GM19468 (cell line): Measurements from ENCODE around the gene CX3CR1.
A peak's percentile ranks its signal among the peaks of the same experiment; 100 is the strongest.

Experiments
- ATAC-seq: cut with Tn5 transposase; IDR thresholded peaks from one replicate; pipeline ENCODE4 v1.9.1; 2021; ENCODE audit warnings: mild to moderate bottlenecking, moderate library complexity, moderate number of reproducible peaks; ENCODE audit not compliant: unreplicated experiment; ENCODE audit errors: extremely low read depth

The CX3CR1 gene

GRCh38 chr3:39271363-39271914 lies 8.4 kb downstream of the CX3CR1 start:
- ATAC-seq: no peak

- no peak for ATAC-seq
Observed at GRCh38 chr3:39269528-39269927, 10.3 kb downstream of the CX3CR1 start.

- ATAC-seq: no peak
Observed at GRCh38 chr3:39268549-39268900, 11.3 kb downstream of the CX3CR1 start.

GRCh38 chr3:39267631-39268548 lies 11.9 kb downstream of the CX3CR1 start:
- ATAC-seq: no peak

- ATAC-seq: no peak
Observed at GRCh38 chr3:39264053-39264452, 15.8 kb downstream of the CX3CR1 start.

GRCh38 chr3:39263576-39263975 lies 16.3 kb downstream of the CX3CR1 start:
- no peak for ATAC-seq

- ATAC-seq: no peak
Observed at GRCh38 chr3:39262846-39263245, 17.0 kb downstream of the CX3CR1 start.

- no peak for ATAC-seq
Observed at GRCh38 chr3:39261726-39262125, 18.1 kb downstream of the CX3CR1 start.

- peak; percentile 67 for ATAC-seq
Observed at GRCh38 chr3:39260957-39261356, 18.9 kb downstream of the CX3CR1 start.

GRCh38 chr3:39260318-39260717 lies 19.5 kb downstream of the CX3CR1 start:
- no peak for ATAC-seq

GRCh38 chr3:39255503-39256325 lies 24.1 kb downstream of the CX3CR1 start:
- ATAC-seq: peak; percentile 96

- no peak for ATAC-seq
Observed at GRCh38 chr3:39254806-39255449, 24.9 kb downstream of the CX3CR1 start.

GRCh38 chr3:39251576-39251975 lies 28.3 kb downstream of the CX3CR1 start:
- ATAC-seq: no peak

- ATAC-seq: no peak
Observed at GRCh38 chr3:39250116-39250747, 29.6 kb downstream of the CX3CR1 start.

- ATAC-seq: no peak
Observed at GRCh38 chr3:39249453-39250115, 30.3 kb downstream of the CX3CR1 start.

- ATAC-seq: no peak
Observed at GRCh38 chr3:39241561-39241960, 38.3 kb downstream of the CX3CR1 start.

GRCh38 chr3:39237027-39237426 lies 42.8 kb downstream of the CX3CR1 start:
- ATAC-seq: no peak

GRCh38 chr3:39234651-39235050 lies 45.2 kb downstream of the CX3CR1 start:
- no peak for ATAC-seq

- ATAC-seq: no peak
Observed at GRCh38 chr3:39232859-39233258, 47.0 kb downstream of the CX3CR1 start.
